ENCODE data around the gene TSGA10. TPM values are rescaled to one million over a fixed set of nuclear protein-coding genes. Genes with fewer than 3 reads are reported as not detected.

The TSGA10 gene
- total and polyA plus RNA-seq, 11 donors = 0.75 to 63.7 (median 2.8) TPM

DNA sequence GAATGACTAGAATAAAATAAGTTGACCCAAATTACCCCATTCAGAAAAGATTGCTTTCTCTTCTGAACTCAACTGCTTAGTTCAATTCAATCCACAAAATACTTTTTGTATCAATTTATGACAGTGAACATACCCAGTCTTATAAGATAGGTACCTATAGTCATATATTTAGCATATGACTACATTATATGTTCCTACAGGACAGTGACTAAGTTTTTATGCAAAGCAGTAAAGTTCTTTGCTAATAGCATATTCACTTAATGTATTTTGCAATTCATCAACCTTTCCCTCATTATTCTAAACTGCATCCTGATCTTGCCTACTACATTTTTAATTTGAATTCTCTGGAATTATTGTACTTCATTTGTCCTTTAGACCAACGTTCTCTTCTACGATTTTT is 43.5 kb downstream of the TSGA10 start:
- TF ChIP-seq POLR2A (IDR thresholded peaks at IDR 0.05) = no peak
- TF ChIP-seq, protein P1, sequence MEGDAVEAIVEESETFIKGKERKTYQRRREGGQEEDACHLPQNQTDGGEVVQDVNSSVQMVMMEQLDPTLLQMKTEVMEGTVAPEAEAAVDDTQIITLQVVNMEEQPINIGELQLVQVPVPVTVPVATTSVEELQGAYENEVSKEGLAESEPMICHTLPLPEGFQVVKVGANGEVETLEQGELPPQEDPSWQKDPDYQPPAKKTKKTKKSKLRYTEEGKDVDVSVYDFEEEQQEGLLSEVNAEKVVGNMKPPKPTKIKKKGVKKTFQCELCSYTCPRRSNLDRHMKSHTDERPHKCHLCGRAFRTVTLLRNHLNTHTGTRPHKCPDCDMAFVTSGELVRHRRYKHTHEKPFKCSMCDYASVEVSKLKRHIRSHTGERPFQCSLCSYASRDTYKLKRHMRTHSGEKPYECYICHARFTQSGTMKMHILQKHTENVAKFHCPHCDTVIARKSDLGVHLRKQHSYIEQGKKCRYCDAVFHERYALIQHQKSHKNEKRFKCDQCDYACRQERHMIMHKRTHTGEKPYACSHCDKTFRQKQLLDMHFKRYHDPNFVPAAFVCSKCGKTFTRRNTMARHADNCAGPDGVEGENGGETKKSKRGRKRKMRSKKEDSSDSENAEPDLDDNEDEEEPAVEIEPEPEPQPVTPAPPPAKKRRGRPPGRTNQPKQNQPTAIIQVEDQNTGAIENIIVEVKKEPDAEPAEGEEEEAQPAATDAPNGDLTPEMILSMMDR (IDR thresholded peaks at IDR 0.05) = no peak
- H3K9me3 ChIP-seq = no peaks in the 10 kb centered on the region
- H3K4me3 ChIP-seq = no peak overlapping the region
- ATAC-seq = no peak
- no peaks in the 10 kb centered on the region for H3K4me1 ChIP-seq
- WGBS, 4 donors = 82 to 86% (median 84%) methylated on average over 2 of the region's 2 CpGs
- H3K36me3 ChIP-seq = no peaks in the 10 kb centered on the region
- intact Hi-C loops (cut with DNase I) = no loop called here
- no peak overlapping the region for H3K27ac ChIP-seq
- H3K27me3 ChIP-seq = peaks cover 0 to 8% (median 0%) of the 10 kb centered on the region in 9 donors
- no peak for DNase-seq

DNA sequence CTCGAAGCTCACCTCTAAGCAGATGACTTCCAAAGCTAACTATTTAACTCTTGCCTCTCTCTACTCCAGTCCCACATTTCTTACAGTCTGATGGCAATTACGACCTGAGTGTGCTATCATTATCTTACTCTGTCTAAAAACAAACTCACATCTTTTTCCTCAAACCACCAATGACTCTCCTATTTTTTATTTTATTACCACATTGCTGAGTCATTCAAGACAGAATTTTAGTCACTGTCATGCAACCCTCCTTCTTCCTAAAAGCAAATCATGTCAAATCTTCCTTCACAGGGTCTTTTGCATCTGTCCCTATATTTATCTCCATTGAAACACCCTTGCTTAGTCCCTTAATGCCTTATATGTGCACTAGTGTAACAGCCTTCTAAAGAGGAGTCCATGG is 47.8 kb downstream of the TSGA10 start:
- H3K4me1 ChIP-seq = no peaks in the 10 kb centered on the region
- no peak overlapping the region for H3K4me3 ChIP-seq
- H3K9me3 ChIP-seq = no peaks in the 10 kb centered on the region
- TF ChIP-seq POLR2A (IDR thresholded peaks at IDR 0.05) = no peak
- TF ChIP-seq, protein P1 (IDR thresholded peaks at IDR 0.05) = no peak
- H3K27ac ChIP-seq = no peak overlapping the region
- WGBS, 4 donors = 44 to 53% (median 49%) methylated on average over 2 of the region's 2 CpGs
- intact Hi-C loops (cut with DNase I) = no loop called here
- H3K27me3 ChIP-seq = peaks cover 0 to 8% (median 0%) of the 10 kb centered on the region in 9 donors
- no peak for ATAC-seq
- H3K36me3 ChIP-seq = no peaks in the 10 kb centered on the region
- no peak for DNase-seq

DNA sequence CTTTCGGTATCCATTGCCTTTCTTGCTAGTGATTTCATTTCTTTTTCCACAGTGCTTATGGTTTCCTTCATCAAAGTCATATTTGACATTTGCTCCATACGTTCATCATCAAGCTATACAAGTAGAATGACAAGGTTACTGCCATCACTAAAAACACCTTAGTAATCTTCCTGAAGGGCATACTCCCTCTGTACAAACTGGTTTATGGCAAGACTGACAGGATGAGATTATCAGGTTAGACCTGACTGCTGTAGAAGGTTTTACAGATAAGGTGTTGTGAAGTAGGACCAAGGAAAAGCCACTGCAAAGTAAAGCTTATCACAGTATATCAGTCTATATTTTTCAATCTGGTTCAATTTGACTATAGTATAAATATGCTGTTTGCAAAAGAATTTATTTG is 50.7 kb downstream of the TSGA10 start:
- WGBS, 4 donors = 68 to 75% (median 71%) methylated on average over 2 of the region's 2 CpGs
- Histone ChIP-seq H3K27me3 (no peaks in the 10 kb centered on the region), H3K27ac (no peak overlapping the region), H3K36me3 (no peaks in the 10 kb centered on the region), H3K4me1 (no peaks in the 10 kb centered on the region), H3K4me3 (no peak overlapping the region), H3K9me3 (no peaks in the 10 kb centered on the region)
- intact Hi-C loops (cut with DNase I) = no loop called here
- no peak for ATAC-seq
- TF ChIP-seq, protein P1 (IDR thresholded peaks at IDR 0.05) = no peak
- TF ChIP-seq POLR2A (IDR thresholded peaks at IDR 0.05) = no peak
- no peak for DNase-seq

- no peak for TF ChIP-seq POLR2A (IDR thresholded peaks at IDR 0.05)
- Histone ChIP-seq H3K9me3 (no peaks in the 10 kb centered on the region), H3K4me3 (peak overlapping the region in 1 of 12 donors; percentile 13), H3K27me3 (no peaks in the 10 kb centered on the region), H3K36me3 (no peaks in the 10 kb centered on the region), H3K27ac (no peak overlapping the region), H3K4me1 (no peaks in the 10 kb centered on the region)
- intact Hi-C loops (cut with DNase I) = no loop called here
- ATAC-seq = no peak
- DNase-seq = no peak
- 36 to 49% (median 43%) methylated on average over 3 of the region's 3 CpGs for WGBS, 4 donors
These were observed 53.0 kb downstream of the TSGA10 start for GRCh38 chr2:99101697-99102096.

DNA sequence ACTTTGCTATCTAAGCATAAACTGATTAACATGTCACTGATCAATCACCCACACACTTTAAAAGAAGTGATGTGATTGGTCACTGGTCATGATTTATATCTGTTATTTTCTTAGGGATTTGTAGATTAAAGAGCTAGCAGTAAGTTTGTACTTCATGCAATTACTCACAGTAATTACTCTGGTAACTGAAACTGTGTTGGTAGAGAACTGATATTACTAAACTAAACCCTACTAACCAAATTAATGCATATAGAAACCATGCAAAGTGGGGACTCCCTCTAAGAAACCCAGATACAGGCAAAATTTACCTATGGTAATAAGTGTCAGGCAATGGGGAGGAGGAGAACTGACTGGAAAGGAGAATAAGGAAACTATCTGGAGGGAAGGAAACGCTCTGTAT is 58.0 kb downstream of the TSGA10 start:
- Histone ChIP-seq H3K4me1 (no peaks in the 10 kb centered on the region), H3K36me3 (no peaks in the 10 kb centered on the region), H3K27me3 (no peaks in the 10 kb centered on the region), H3K27ac (no peak overlapping the region), H3K4me3 (no peak overlapping the region), H3K9me3 (peaks cover 0 to 19% (median 6%) of the 10 kb centered on the region in 12 donors)
- ATAC-seq = no peak
- WGBS, 4 donors = 68 to 82% (median 71%) methylated on average over 1 of the region's 1 CpG
- DNase-seq = no peak
- intact Hi-C loops (cut with DNase I) = no loop called here
- TF ChIP-seq, protein P1 (IDR thresholded peaks at IDR 0.05) = no peak
- no peak for TF ChIP-seq POLR2A (IDR thresholded peaks at IDR 0.05)
